MCF 10A (cell line): ENCODE data around the gene OR10D3. TPM values are rescaled to one million over a fixed set of nuclear protein-coding genes. Genes with fewer than 3 reads are reported as not detected.

Experiments used
- BruUV-seq: library from RNA; stranded (reverse); fragments of 400-500 nt; replicated peaks from 2 replicates; lab custom pipeline; 2021; lab: Mats Ljungman, UMichigan
- CTCF ChIA-PET: fragments of 300-600 bp; sonication (Branson Sonifier 250); formaldehyde crosslinking; extraction: SDS; loops from one replicate; lab custom pipeline; 2021; ENCODE audit warnings: antibody characterized with exemption, inconsistent platforms; lab: Yijun Ruan, JAX
- POLR2A ChIA-PET: fragments of 300-600, 350-650 bp; sonication (Branson Sonifier 250); formaldehyde crosslinking; extraction: SDS; loops from one replicate; lab custom pipeline; 2020; ENCODE audit warnings: antibody characterized with exemption, inconsistent platforms; lab: Yijun Ruan, JAX
- DNase-seq: peaks from one replicate; pipeline ENCODE4 v3.0.0-alpha.2; 2018; ENCODE audit not compliant: unreplicated experiment
- H3K27ac Mint-ChIP-seq: one replicate; pipeline ENCODE4 v1.8.0; 2022; ENCODE audit warnings: mild to moderate bottlenecking, low read depth, mixed read lengths; ENCODE audit not compliant: unreplicated experiment
- H3K27me3 Mint-ChIP-seq: one replicate; pipeline ENCODE4 v1.8.0; 2022; ENCODE audit warnings: mixed read lengths; ENCODE audit not compliant: insufficient read depth, unreplicated experiment
- H3K36me3 Mint-ChIP-seq: one replicate; pipeline ENCODE4 v1.8.0; 2022; ENCODE audit warnings: mild to moderate bottlenecking, moderate library complexity, mixed read lengths; ENCODE audit not compliant: insufficient read depth, unreplicated experiment
- H3K4me1 Mint-ChIP-seq: one replicate; pipeline ENCODE4 v1.8.0; 2022; ENCODE audit warnings: mixed read lengths; ENCODE audit not compliant: insufficient read depth, unreplicated experiment
- H3K4me3 Mint-ChIP-seq: one replicate; pipeline ENCODE4 v1.8.0; 2022; ENCODE audit warnings: mild to moderate bottlenecking, moderate library complexity, mixed read lengths; ENCODE audit not compliant: unreplicated experiment
- H3K9me3 Mint-ChIP-seq: one replicate; pipeline ENCODE4 v1.8.0; 2022; ENCODE audit warnings: mixed read lengths; ENCODE audit not compliant: unreplicated experiment
- intact Hi-C: fragments of 100-400 bp; cut with micrococcal nuclease; formaldehyde crosslinking; loops from 2 replicates; pipeline ENCODE4 v1.14.1; 2022
- total RNA-seq: library from RNA; stranded (reverse); gene quantifications from 2 replicates; pipeline ENCODE4 v1.2.3, GENCODE V29; 2022
- TF ChIP-seq, protein P1 (sequence below): fragments of 200-600 bp; IDR thresholded peaks from one replicate; pipeline ENCODE4 v1.8.0; 2022; ENCODE audit warnings: antibody characterized with exemption, mild to moderate bottlenecking; ENCODE audit not compliant: unreplicated experiment

OR10D3 gene
- total RNA-seq, 1 experiment from 2014 or later = not detected

- H3K4me3 Mint-ChIP-seq = no peak overlapping the region
- ChIA-PET POLR2A (interaction anchor here (0.7 to 1.3 kb wide), 2 partner anchors 59 to 117 kb away, joined by 3 to 4 read pairs; no protein-coding TSS in a partner anchor), CTCF (interaction anchor here (0.6 to 4.3 kb wide), 27 partner anchors 8 to 612 kb away, joined by 3 to 61 read pairs (median 3); no protein-coding TSS in a partner anchor)
- DNase-seq = peak; percentile 63
- TF ChIP-seq, protein P1, sequence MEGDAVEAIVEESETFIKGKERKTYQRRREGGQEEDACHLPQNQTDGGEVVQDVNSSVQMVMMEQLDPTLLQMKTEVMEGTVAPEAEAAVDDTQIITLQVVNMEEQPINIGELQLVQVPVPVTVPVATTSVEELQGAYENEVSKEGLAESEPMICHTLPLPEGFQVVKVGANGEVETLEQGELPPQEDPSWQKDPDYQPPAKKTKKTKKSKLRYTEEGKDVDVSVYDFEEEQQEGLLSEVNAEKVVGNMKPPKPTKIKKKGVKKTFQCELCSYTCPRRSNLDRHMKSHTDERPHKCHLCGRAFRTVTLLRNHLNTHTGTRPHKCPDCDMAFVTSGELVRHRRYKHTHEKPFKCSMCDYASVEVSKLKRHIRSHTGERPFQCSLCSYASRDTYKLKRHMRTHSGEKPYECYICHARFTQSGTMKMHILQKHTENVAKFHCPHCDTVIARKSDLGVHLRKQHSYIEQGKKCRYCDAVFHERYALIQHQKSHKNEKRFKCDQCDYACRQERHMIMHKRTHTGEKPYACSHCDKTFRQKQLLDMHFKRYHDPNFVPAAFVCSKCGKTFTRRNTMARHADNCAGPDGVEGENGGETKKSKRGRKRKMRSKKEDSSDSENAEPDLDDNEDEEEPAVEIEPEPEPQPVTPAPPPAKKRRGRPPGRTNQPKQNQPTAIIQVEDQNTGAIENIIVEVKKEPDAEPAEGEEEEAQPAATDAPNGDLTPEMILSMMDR = no peak
- H3K4me1 Mint-ChIP-seq = peaks cover 4% of the 10 kb centered on the region
- intact Hi-C loops = loop anchor here (1.0 to 10.0 kb wide), 4 partner anchors 86 to 550 kb away; partner anchors contain the start of gene ZNF202
- H3K36me3 Mint-ChIP-seq = no peaks in the 10 kb centered on the region
- H3K27me3 Mint-ChIP-seq = peaks cover 28% of the 10 kb centered on the region
- no peaks in the 10 kb centered on the region for H3K9me3 Mint-ChIP-seq
- no peak overlapping the region for H3K27ac Mint-ChIP-seq
- no TSS peak for BruUV-seq
These were observed 11.4 kb downstream of the OR10D3 start for GRCh38 chr11:124194293-124195188.

DNA sequence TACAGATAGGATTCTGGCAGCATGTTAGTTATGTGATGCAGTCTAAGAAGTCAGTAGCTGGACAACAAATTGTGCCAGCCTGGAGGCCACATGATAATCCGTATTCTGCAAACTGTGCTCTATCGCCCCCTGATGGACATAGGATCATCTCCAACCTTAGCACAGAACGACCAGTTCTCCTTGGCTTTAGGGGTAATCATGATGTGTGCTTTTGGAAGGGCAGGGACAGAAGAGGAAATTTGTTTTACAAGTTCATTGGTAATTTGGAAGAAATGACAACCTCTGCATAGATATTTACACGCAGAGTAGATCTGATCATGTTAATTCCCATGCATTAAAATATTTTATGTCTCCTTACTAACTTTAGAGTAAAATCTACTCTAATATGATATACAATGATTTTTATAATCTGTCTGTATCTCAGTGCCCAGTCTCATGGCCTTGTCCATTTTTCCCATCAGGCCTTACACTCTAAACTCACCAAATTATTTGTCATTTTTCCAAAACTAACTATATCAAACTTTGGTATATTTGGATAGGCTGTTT is 12.1 kb downstream of the OR10D3 start:
- ChIA-PET POLR2A (interaction anchor here (1.3 kb wide), 1 partner anchor 118 kb away, joined by 4 read pairs; no protein-coding TSS in a partner anchor), CTCF (interaction anchor here (0.6 to 4.3 kb wide), 20 partner anchors 8 to 440 kb away, joined by 3 to 61 read pairs (median 3); no protein-coding TSS in a partner anchor)
- no peaks in the 10 kb centered on the region for H3K9me3 Mint-ChIP-seq
- TF ChIP-seq, protein P1 = peak; percentile 78
- H3K4me1 Mint-ChIP-seq = peaks cover 4% of the 10 kb centered on the region
- H3K4me3 Mint-ChIP-seq = no peak overlapping the region
- H3K36me3 Mint-ChIP-seq = no peaks in the 10 kb centered on the region
- no TSS peak for BruUV-seq
- no peak overlapping the region for H3K27ac Mint-ChIP-seq
- intact Hi-C loops = loop anchor here (1.0 to 10.0 kb wide), 4 partner anchors 87 to 550 kb away; partner anchors contain the start of gene ZNF202
- peaks cover 28% of the 10 kb centered on the region for H3K27me3 Mint-ChIP-seq
- DNase-seq = peak; percentile 87

DNA sequence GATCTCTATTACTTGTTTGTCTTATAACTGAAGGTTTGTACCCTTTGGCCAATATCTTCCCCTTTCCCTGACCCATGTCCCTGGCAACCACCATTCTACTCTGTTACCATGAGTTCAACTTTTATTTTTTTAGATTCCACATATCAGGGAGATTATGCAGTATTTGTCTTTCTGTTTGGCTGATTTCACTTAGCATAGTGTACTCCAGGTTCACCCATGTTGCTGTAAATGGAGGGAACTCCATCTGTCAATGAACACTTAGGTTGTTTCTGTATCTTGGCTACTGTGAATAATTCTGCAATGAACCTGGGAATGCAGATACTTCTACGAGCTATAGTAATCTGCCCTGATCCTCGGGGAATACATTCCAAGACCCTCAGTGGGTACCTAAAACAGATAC is 14.9 kb downstream of the OR10D3 start:
- peaks cover 16% of the 10 kb centered on the region for H3K27me3 Mint-ChIP-seq
- H3K4me1 Mint-ChIP-seq = peaks cover 4% of the 10 kb centered on the region
- intact Hi-C loops = loop anchor here (10.0 kb wide), 2 partner anchors 453 to 553 kb away; partner anchors contain the start of gene ZNF202
- TF ChIP-seq, protein P1 = no peak
- H3K36me3 Mint-ChIP-seq = no peaks in the 10 kb centered on the region
- CTCF ChIA-PET = interaction anchor here (3.1 kb wide), 1 partner anchor 127 kb away, joined by 16 read pairs; no protein-coding TSS in a partner anchor
- no peak overlapping the region for H3K4me3 Mint-ChIP-seq
- no peaks in the 10 kb centered on the region for H3K9me3 Mint-ChIP-seq
- H3K27ac Mint-ChIP-seq = no peak overlapping the region
- POLR2A ChIA-PET = interaction anchor here (0.6 kb wide), 1 partner anchor 21 kb away, joined by 3 read pairs; no protein-coding TSS in a partner anchor
- no peak for DNase-seq
- no TSS peak for BruUV-seq
